HG02840 (cell line): ENCODE measurements around the gene FLT3.
"Not testable (repeated sequence)": the region's sequence is repeated elsewhere in the genome, so short reads cannot be mapped to it uniquely, and the experiment has no call there.

Experiments
- ATAC-seq: cut with Tn5 transposase; IDR thresholded peaks from one replicate; pipeline ENCODE4 v1.9.1; 2021; ENCODE audit warnings: mild to moderate bottlenecking, moderate library complexity, moderate number of reproducible peaks; ENCODE audit not compliant: unreplicated experiment, low FRiP score

FLT3 gene

DNA sequence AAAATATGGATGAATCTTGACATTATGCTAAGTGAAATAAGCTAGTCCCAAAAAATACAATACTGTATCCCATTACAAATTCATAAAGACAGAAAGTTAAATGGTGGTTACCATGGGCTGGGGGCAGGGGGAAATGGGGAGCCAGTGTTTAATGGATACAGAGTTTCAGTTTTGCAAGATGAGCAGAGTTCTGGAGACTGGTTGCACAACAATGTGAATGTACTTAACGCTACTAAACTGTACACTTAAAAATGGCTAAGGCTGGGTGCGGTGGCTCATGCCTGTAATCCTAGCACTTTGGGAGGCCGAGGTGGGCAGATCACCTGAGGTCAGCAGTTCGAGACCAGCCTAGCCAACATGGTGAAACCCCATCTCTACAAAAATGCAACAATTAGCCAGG is 1.5 kb upstream of the FLT3 start:
- not testable (repeated sequence) for ATAC-seq

DNA sequence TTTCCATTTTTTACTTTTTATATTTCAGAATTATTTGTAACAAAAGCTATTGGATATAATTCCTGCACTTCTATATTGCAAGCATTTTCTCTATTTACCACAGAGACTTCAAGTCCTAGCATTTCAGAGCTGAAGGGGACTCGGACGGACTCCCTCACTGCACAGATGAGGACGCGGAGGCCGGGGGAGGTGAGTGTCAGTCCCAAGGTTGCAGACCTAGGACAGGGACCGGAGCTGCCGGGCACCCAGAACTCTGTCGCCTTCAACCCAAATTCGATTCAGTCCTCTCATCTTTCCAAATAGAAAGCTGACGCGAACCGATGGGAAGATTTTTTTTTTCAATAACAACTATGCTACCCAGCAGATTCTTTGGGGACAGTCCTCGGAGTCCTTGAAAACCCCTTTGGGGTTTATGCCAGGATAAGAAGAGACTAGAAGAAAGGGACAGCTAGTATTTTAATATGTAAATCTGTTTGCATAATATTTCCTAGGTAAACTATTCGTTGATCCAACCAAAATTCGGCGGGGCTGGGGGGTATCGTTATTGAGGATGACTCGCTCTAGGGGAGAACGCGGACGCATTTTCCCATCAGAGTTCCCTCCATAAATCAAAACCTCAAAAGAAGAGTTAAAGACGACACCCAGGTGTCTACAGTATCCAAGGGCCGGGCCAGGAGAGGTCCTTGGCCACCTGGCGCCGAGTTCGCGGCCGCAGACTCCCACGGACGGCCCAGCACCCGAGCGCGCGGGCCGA is 803 bp downstream of the FLT3 start:
- ATAC-seq = no peak

DNA sequence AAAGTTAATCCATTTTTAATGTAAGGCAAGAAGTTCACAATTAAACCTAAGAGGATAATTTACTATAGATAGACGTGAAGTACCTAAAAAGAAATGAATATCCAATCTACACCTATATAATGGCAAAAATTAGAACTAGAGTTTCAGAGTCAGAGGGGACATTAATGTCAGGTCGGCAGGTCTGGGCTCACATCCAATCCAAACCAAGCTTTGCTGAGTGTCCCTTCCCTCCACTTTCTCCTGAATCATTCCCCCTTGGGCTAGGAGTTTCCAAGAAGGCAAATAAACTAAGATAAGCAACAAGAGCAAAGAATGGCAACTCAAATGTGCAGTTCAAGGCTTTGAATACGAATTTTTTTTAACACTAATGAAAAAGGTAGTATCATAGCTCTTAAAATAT is 2.9 kb downstream of the FLT3 start:
- no peak for ATAC-seq

DNA sequence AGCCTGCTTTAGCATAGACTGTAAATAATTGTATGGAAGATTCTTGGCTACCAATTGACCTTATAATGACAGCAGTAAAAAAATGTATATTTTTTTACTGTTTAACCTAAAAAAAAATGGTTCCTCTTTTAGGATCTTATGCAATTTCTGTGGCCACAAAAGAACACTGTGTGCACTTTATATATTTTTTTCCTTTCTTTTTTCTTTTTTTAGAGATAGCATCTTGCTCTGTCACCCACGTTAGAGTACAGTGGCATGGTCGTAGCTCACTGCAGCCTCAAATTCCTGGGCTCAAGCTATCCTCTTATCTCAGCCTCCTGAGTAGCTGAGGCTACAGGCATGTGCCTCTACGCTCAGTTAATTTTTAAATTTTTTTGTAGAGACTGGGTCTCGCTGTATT is 6.1 kb downstream of the FLT3 start:
- ATAC-seq = no peak

DNA sequence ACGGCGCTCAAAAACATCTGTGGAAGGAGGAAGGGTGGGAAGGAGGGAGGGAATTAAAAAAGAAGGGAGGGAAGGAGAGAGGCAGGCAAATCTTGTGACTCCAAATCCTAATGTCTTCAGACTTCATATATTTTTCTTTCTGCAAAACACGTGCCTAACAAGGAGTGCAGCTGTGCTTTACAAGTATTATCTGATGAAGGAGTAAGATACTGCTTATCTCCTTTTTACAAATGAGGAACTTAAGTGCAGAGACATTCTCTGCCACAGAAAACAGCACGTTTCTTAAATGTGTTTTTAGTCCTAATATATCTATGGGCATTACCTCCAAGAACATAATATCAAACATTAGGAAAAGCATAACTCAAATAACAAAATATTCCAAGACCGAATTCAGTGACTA is 6.5 kb downstream of the FLT3 start:
- no peak for ATAC-seq

DNA sequence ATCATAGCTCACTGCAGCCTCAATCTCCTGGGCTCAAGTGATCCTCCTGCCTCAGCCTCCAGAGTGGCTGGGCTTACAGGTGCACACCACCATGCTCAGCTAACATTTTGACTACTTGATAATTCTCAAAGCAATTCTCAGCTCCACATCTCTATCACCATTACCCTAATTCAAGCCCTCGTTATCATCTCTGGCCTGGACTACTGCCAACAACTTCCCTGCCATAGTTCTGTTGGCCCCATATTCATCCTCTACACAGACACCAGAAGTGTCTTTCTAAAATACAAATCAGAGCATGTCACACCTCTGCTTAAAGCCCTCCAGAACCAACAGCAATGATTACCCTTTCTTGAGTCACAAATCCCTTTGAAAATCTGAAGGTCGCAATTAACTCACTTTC is 7.9 kb downstream of the FLT3 start:
- no peak for ATAC-seq

DNA sequence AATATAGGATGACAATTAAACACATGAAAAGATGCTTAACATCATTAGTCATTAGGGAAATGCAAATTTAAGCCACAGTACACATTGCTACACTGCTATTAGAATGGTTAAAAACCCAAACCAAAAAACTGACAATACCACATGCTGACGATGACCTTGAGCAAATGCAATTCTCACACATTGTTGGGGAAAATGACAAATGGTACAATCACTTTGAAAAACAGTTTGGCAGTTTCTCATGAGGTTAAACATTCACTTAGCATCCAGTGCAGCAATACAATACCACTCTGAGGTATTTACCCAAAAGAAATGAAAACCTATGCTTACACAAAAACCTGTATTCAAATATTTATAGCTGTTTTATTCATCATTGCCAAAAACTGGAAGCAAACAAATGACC is 11.3 kb downstream of the FLT3 start:
- no peak for ATAC-seq

DNA sequence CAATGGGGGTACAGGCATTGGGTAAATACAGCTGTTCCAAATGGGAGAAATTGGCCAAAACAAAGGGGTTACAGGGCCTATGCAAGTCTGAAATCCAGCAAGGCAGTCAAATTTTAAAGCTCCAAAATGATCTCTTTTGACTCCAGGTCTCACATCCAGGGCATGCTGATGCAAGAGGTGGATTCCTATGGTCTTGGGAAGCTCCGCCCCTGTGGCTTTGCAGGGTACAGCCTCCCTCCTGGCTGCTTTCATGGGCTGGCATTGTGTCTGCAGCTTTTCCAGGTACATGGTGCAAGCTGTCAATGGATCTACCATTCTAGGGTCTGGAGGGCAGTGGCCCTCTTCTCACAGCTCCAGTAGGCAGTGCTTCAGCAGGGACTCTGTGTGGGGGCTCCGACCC is 22.6 kb downstream of the FLT3 start:
- not testable (repeated sequence) for ATAC-seq

DNA sequence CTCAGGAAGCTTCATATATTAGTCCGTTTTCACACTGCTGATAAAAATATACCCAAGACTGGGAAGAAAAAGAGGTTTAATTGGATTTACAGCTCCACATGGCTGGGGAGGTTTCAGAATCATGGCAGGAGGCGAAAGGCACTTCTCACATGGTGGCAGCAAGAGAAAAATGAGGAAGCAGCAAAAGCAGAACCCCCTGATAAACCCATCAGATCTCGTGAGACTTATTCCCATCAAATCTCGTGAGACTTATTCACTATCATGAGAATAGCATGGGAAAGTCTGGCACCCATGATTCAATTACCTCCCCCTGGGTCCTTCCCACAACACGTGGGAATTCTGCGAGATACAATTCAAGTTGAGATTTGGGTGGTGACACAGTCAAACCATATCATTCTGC is 23.1 kb downstream of the FLT3 start:
- ATAC-seq = no peak

DNA sequence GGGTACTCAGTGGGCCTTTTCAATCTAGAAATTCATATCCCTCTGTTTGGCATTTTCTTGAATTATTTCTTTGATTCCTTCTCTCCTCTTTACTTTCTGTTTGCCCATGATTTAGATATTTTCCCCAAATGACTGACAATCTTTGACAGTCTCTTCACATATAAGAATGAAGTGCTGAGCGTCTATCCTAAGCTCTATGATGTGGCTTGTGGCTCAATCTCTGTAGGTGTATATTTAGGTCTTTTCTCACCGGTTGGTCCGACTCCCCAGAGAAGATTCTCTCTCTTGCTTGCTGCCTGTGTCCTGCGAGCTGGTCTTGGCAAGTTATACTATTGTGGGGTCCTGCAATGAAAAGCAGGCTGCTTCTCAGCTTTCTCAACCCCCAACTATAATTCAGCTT is 29.0 kb downstream of the FLT3 start:
- ATAC-seq = no peak

DNA sequence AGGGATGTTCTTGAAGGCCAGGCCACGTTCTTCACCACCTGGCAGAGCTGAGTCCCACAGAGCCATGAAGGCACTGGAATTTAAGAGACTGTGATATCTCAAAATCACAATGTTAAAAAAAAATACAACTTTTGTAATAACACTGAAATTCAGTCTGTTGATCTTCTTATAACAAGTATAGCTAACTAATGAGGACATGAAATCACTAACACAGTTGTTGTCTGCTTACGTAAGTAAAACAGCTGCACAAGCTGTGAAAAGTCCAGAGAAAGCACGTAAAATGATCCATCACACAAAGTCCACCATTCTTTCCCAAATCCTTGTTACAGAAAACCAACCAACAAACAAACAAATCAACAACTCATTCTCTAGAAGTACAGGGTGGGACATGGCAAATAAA is 32.9 kb downstream of the FLT3 start:
- ATAC-seq = no peak

DNA sequence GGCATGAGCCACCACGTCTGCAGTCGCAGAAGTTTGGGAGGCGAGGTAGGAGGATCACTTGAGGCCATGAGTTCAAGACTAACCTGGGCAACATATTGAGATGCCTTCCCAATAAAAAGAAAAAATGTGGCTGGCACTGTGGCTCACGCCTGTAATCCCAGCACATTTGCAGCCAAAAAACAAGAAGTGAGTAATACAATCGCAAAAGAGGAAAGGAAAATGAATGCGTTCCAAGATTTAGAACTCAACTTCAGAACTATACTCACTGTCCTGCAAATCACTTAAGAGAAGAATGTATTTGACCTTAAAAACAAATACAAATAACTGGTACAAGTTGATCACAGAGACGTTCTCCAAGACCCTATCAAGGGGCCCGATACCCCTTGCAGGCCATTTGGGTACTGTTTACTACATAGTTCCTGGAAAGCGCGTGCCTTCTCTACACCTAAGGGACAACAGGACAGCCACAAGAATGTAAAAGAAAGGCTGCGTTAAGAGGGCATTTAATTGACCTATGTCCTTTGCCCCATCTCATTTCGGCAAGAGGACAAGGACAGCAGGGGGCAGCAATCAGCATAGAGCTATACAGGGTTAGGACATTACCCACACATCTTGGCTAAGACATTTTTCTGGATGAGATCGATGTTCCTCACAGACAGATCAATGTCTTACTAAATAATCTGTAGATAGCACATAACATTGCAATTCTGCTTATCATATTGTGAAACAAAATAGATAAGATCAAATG is 41.3 kb downstream of the FLT3 start:
- no peak for ATAC-seq

DNA sequence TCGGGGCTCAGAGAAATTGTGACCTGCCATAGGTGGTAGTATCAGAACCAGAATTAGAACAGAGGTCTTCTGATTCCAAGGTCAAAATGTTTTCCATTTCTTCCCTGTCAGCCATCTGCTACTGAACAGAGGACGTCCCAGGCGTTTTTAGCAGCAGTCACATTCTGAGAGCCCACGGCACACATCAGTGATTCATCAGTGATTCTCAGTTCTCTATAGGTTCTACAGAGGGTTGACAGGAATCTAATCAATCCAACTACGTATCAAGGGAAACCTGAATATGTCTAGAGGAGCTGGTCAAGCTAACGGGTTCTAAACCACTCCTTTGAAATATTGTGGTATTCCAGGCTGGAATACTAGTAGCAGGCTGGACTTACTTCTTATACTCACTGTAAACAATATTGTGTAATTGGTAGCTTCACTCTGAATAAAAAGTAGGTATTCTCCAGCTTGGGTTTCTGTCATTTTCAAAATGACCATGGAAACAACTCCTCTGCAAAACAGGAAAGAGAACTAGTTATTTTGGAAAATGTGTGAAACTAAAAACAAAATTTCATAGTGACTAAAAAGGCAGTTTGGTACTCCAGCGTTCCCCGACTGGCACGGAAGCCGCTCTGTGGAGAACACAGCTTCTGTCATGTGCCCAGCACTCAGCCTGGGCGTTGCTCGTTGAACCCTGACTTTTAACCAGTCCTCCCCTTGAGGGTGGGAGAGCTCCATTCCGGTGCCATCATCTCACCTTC is 43.2 kb downstream of the FLT3 start:
- ATAC-seq = no peak

DNA sequence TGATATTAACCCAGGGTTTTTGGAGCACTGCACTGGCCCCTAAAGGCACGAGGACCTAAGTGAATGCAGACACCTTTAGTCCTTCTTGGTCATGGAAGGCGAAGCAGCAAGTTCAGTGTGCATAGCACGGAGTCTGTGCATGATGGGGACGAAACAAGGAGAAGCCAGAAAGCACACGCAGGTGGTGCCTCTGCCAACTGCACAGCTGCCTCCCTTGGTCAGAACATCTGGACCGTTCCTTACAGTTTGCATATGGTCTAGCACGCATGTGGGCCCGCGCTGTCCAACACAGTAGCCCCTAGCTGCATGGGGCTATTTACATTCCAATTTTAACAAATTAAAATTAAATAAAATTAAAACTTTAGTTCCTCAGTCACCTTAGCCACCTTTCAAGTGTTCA is 44.0 kb downstream of the FLT3 start:
- no peak for ATAC-seq

DNA sequence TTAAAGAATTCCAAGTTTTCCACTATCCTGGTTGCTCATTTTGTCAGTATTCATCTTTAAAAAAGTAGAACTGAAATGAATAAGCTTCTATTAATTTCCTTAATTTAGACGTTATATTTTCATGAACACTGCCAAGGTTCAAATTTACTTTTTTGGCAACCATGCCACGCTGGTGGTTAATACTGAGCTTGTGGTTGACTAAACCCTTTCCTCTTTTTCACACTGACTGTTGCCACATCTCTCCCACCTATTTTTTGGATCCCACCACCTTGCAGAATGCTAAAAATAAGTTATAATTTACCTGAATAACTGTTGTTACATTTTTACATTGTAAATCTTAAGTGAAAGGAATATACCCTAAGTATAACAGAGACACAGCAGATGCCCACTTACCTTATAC is 45.0 kb downstream of the FLT3 start:
- ATAC-seq = no peak

DNA sequence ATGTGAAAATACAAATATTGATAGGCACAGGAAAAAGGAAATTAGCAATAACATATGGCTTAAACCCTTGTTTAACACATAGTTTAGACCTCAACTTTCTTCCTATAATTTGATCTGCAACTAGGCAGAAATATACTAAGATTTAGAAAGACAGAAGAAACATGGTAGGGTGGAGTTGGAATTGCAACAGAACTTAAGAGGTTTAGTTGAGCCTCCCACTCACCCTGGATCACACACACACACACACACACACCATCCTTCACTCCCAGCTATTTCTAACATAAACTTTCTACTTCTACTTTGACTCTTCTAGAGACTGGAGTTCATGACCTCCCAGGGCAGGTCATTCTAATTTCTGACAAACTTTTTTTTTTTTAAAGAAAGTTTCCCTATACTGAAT is 47.4 kb downstream of the FLT3 start:
- no peak for ATAC-seq

DNA sequence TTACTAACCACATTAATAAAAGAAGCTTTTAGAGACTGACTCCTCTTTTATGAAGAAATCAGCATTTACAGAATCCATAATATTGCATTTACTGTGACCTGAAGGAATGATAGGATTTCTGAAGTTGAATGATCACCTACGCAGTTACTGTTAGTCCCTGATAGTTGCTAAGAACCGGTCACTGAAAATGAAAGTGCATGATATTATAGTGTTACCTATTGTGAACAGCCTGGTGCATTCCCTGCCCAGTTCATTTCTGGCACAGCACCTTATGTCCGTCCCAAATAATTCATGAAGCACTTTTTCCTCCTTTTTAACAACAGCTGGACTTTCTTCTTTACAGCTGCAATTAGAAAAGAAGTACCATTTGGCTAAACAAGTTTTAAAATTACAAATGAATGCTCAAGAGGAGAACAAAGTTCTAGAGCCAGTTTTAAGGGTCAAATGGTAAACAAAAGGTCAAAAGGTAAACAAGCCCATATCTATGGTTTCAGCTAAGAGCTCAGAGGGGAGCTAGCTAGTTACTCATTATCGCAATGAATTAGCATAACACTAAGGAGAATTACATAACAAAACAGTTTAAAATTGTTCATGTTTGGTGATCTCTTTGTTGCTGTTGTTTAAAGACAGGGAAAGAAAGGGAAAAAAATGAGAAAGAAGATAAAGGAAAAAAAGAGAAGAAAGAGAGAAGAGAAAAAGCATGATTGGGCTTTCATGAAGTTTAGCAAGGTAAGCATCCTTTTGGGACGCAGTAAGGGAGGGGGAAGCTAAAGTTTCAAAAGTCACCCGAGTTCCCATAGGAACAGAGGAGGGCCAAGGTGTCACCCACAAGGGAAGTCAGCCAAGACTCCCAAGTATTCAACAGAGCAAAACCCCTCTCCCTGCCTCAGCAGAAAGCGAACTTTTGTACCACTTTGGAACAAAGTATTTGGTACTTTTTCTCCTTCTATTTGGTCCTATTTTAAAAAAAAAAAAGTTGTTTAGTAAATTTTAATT is 50.2 kb downstream of the FLT3 start:
- ATAC-seq = no peak

DNA sequence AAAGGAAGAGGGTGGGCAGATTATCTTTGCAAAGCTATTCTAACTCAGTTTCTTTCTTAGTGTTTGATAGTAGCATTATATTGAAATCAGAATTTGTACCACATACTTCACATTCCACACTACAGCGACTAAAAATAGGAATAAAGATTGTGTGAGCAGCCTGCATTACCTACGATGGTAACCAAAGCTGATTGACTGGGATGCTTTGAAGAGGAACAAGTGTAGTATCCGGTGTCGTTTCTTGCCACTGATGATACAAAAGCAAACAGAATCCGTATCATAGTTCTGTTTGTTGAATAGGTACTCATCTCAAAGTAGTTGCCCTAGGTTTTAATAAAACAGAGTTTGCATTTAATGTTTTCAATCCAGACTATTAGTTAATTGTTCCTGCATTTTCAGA is 51.2 kb downstream of the FLT3 start:
- no peak for ATAC-seq

DNA sequence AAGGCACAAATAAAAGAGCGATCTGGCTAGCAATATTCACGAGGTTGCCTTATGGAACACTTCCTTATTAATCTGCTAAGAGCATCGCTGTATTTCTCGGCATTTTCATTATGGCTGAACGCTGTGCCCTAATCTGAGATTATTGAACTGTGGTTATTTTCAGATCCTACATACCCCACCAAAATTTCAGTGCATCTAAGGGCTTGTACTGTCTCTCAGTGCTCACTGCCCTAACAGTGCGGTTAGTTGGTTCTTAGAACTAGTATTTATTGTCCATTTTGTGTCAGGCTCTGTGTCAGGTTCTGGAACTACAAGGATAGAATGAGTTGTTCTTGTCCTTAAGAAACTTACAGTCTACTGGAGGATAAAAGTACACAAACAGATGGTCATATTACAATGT is 51.6 kb downstream of the FLT3 start:
- no peak for ATAC-seq

DNA sequence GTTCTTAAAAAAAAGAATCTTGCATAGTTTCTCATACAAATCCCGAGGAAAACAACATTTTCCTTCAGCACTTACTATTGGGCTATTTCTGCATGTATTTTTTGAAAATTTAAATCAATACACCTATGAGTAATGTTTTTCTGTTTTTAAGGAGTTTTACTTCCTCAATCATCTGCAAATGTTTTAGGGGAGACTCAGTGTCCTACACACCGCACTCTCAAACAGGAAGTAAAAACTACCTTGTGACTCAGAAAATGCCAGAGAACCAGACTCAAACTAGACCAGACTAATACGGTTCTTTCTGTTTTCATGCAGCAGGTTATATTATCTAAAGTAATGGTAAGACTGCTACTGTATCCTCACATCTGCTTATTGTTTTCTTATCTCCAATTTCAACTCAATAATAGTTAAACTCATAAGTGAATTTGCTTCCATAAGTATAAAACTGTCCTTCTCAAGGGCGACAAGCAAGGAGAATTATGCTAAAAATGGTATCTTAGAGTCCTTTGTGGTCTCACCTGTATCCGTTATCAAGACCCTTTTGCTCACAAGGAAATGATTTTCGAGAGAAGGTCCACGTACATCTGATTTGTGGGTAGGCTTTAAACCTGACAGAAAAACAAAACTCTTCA is 52.5 kb downstream of the FLT3 start:
- peak; percentile 90 for ATAC-seq
